ENCODE measurements around the gene ATG2B.
"Not testable (repeated sequence)": the region's sequence is repeated elsewhere in the genome, so short reads cannot be mapped to it uniquely, and the experiment has no call there.

The ATG2B gene

GRCh38 chr14:96254687-96255086, 108.5 kb downstream of the ATG2B start:
- no peak for DNase-seq (ENCODE audit: low read depth in 2 of 2)

GRCh38 chr14:96252999-96253539, 110.1 kb downstream of the ATG2B start:
- DNase-seq (ENCODE audit: low read depth in 2 of 2), result no peak

GRCh38 chr14:96252323-96252998, 110.7 kb downstream of the ATG2B start:
- no peak for DNase-seq (ENCODE audit: low read depth in 2 of 2)

GRCh38 chr14:96251656-96252155, 111.4 kb downstream of the ATG2B start:
- DNase-seq (ENCODE audit: low read depth in 2 of 2), result no peak

GRCh38 chr14:96250485-96250884, 112.7 kb downstream of the ATG2B start:
- DNase-seq (ENCODE audit: low read depth in 2 of 2), result no peak

GRCh38 chr14:96249029-96249428, 114.1 kb downstream of the ATG2B start:
- DNase-seq (ENCODE audit: low read depth in 2 of 2), result no peak

GRCh38 chr14:96247031-96247430, 116.1 kb downstream of the ATG2B start:
- DNase-seq (ENCODE audit: low read depth in 2 of 2), result no peak

- DNase-seq (ENCODE audit: low read depth in 2 of 2), result no peak
These were observed 116.6 kb downstream of the ATG2B start for GRCh38 chr14:96246539-96246847.

- DNase-seq (ENCODE audit: low read depth in 2 of 2), result no peak
These were observed 117.2 kb downstream of the ATG2B start for GRCh38 chr14:96245710-96246538.

GRCh38 chr14:96245074-96245473, 118.1 kb downstream of the ATG2B start:
- DNase-seq (ENCODE audit: low read depth in 2 of 2), result not testable (repeated sequence)

GRCh38 chr14:96243785-96244184, 119.4 kb downstream of the ATG2B start:
- no peak for DNase-seq (ENCODE audit: low read depth in 2 of 2)

GRCh38 chr14:96242126-96242525, 121.0 kb downstream of the ATG2B start:
- DNase-seq (ENCODE audit: low read depth in 2 of 2), result no peak

- no peak for DNase-seq (ENCODE audit: low read depth in 2 of 2)
These were observed 122.5 kb downstream of the ATG2B start for GRCh38 chr14:96240641-96241040.

GRCh38 chr14:96239711-96240141, 123.4 kb downstream of the ATG2B start:
- DNase-seq (ENCODE audit: low read depth in 2 of 2), result no peak

- no peak for DNase-seq (ENCODE audit: low read depth in 2 of 2)
These were observed 124.4 kb downstream of the ATG2B start for GRCh38 chr14:96238676-96239265.

GRCh38 chr14:96237641-96238040, 125.5 kb downstream of the ATG2B start:
- DNase-seq (ENCODE audit: low read depth in 2 of 2), result no peak

- DNase-seq (ENCODE audit: low read depth in 2 of 2), result no peak
These were observed 127.7 kb downstream of the ATG2B start for GRCh38 chr14:96235426-96235825.

- no peak for DNase-seq (ENCODE audit: low read depth in 2 of 2)
These were observed 129.5 kb downstream of the ATG2B start for GRCh38 chr14:96233661-96234060.

GRCh38 chr14:96232506-96232905, 130.6 kb downstream of the ATG2B start:
- no peak for DNase-seq (ENCODE audit: low read depth in 2 of 2)

GRCh38 chr14:96231526-96232130, 131.5 kb downstream of the ATG2B start:
- no peak for DNase-seq (ENCODE audit: low read depth in 2 of 2)

GRCh38 chr14:96231056-96231455, 132.1 kb downstream of the ATG2B start:
- DNase-seq (ENCODE audit: low read depth in 2 of 2), result no peak

GRCh38 chr14:96229315-96229714, 133.8 kb downstream of the ATG2B start:
- DNase-seq (ENCODE audit: low read depth in 2 of 2), result no peak
